ENCODE measurements around the gene SHD. TPM values are rescaled to one million over a fixed set of nuclear protein-coding genes. Genes with fewer than 3 reads are reported as not detected.
A peak's percentile ranks its signal among the peaks of the same experiment; 100 is the strongest.

The SHD gene
- total and polyA plus RNA-seq, 2 of the 8 experiments (the other 6 are each of a cell fraction or from before 2014, with no cell fraction given) = 5.8 to 10.7 TPM

DNA sequence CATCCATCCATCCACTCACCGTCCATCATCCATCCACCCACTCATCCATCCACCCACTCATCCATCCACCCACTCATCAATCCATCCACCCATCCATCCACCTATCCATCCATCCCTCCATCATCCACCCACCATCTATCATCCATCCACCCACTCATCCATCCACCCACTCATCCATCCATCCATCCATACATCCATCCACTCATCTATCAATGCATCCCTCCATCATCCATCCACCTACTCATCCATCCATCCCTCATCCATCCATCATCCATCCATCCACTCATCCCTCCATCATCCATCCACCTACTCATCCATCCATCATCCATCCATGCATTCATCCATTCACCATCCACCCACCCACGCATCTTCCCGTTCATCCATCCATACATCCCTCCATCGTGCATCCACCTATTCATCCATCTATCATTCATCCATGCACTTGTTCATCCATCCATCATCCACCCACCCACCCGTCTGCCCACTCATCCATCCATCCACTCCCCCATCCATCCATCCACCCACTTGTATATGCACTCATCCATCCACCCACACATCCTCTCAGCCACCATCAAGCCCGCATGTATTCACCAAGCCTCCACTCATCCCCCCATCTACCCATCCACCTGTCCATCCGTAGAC is 56.0 kb downstream of the SHD start:
- Histone ChIP-seq H3K4me2 (ENCODE audit: insufficient read depth in 1 of 2, low read depth in 2 of 2, low read length in 2 of 2) (no peak overlapping the region), H4K8ac (ENCODE audit: extremely low read depth, insufficient read depth, low read length) (no peak overlapping the region), H3K56ac (replicated peaks; ENCODE audit: insufficient read length, low read depth, low read length) (peak overlapping the region; percentile 30), H3K4ac (replicated peaks; ENCODE audit: insufficient read length, low read depth, low read length) (no peak overlapping the region), H3K14ac (ENCODE audit: insufficient read length) (no peak overlapping the region), H3K27ac (ENCODE audit: low read depth, low read length) (no peak overlapping the region), H3K36me3 (ENCODE audit: control insufficient read depth in 2 of 4, insufficient read depth in 4 of 4, low read length in 3 of 4) (peaks cover 0 to 3% (median 0%) of the 10 kb centered on the region in 4 experiments; a peak in 2 of 8 replicates), H4K5ac (ENCODE audit: insufficient read length, low read depth, low read length) (no peak overlapping the region), H3K79me2 (ENCODE audit: control insufficient read depth in 1 of 2, insufficient read depth in 2 of 2, low read length in 2 of 2) (no peaks in the 10 kb centered on the region), H2BK15ac (ENCODE audit: low read length) (no peak overlapping the region), H3K23me2 (ENCODE audit: low read depth, low read length) (peaks cover 22% of the 10 kb centered on the region), H3K18ac (ENCODE audit: extremely low read depth, low read length) (no peak overlapping the region), H3K23ac (ENCODE audit: insufficient read length) (no peak overlapping the region), H3K4me1 (replicated peaks in 1 of 4; ENCODE audit: control insufficient read depth in 3 of 4, insufficient read depth in 4 of 4, low read length in 3 of 4) (peaks cover 0 to 7% (median 3%) of the 10 kb centered on the region in 4 experiments; a peak in 4 of 7 replicates), H2AK5ac (ENCODE audit: low read depth, low read length) (no peak overlapping the region), H3K4me3 (ENCODE audit: extremely low read depth in 1 of 4, insufficient read depth in 2 of 4, low read depth in 3 of 4, low read length in 4 of 4) (no peak overlapping the region), H3K9me3 (ENCODE audit: insufficient read depth in 2 of 2, low read depth in 1 of 2, low read length in 1 of 2) (no peaks in the 10 kb centered on the region), H3K79me1 (ENCODE audit: low read depth, low read length) (no peaks in the 10 kb centered on the region), H2BK20ac (ENCODE audit: low read length) (no peak overlapping the region), H2BK5ac (ENCODE audit: low read depth, low read length) (no peak overlapping the region), H4K91ac (replicated peaks; ENCODE audit: insufficient read length, low read length) (no peak overlapping the region), H2AFZ (ENCODE audit: low read length) (no peak overlapping the region), H2BK12ac (ENCODE audit: low read depth, low read length) (no peak overlapping the region), H3K27me3 (replicated peaks in 1 of 4; ENCODE audit: control insufficient read depth in 3 of 4, extremely low read depth in 1 of 4, insufficient read depth in 3 of 4, low read length in 3 of 4) (no peaks in the 10 kb centered on the region), H2BK120ac (replicated peaks; ENCODE audit: low read depth, low read length) (no peak overlapping the region), H3K9ac (replicated peaks in 1 of 4; ENCODE audit: extremely low read depth in 1 of 4, low read depth in 3 of 4, low read length in 3 of 4) (no peak overlapping the region), H4K20me1 (replicated peaks in 1 of 2; ENCODE audit: control insufficient read depth in 1 of 2, insufficient read depth in 2 of 2, low read length in 2 of 2) (peaks cover 0 to 10% of the 10 kb centered on the region in 2 experiments)
- ChIA-PET POLR2A (ENCODE audit: partially characterized antibody) (no interaction called here), CTCF (ENCODE audit: partially characterized antibody) (no interaction called here)
- FAIRE-seq (no peak), DNase-seq (ENCODE audit: low read depth in 1 of 2, low spot score in 2 of 2) (no peak)
- 85 to 100% methylated on average over 4 to 7 of the region's 7 CpGs for WGBS, 2 experiments (ENCODE audit: extremely low coverage in 1 of 2, insufficient coverage in 1 of 2, insufficient read length in 1 of 2, insufficient replicate concordance in 2 of 2, low coverage in 1 of 2, low lambda C conversion rate in 2 of 2, missing lambda C conversion rate in 1 of 2)
- TF ChIP-seq, protein P1, sequence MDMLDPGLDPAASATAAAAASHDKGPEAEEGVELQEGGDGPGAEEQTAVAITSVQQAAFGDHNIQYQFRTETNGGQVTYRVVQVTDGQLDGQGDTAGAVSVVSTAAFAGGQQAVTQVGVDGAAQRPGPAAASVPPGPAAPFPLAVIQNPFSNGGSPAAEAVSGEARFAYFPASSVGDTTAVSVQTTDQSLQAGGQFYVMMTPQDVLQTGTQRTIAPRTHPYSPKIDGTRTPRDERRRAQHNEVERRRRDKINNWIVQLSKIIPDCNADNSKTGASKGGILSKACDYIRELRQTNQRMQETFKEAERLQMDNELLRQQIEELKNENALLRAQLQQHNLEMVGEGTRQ (IDR thresholded peaks at IDR 0.05; ENCODE audit: low read length) = no peak
- no peak for TF ChIP-seq EP300 (IDR thresholded peaks at IDR 0.05; ENCODE audit: borderline replicate concordance in 1 of 2, low read depth in 2 of 2, low read length in 2 of 2)
- TF ChIP-seq PHF8 (conservative IDR thresholded peaks at IDR 0.05; ENCODE audit: low read depth, low read length) = no peak
- no peak for TF ChIP-seq SP2 (IDR thresholded peaks at IDR 0.05; ENCODE audit: low read length)
- TF ChIP-seq CEBPB (IDR thresholded peaks at IDR 0.05; ENCODE audit: low read depth, low read length) = no peak
- TF ChIP-seq HDAC2 (IDR thresholded peaks at IDR 0.05; ENCODE audit: borderline replicate concordance in 1 of 2, low read depth in 2 of 2, low read length in 2 of 2) = no peak
- TF ChIP-seq EZH2 (IDR thresholded peaks at IDR 0.05; ENCODE audit: low read depth, low read length, severe bottlenecking) = no peak
- no peak for TF ChIP-seq CBX8 (IDR thresholded peaks at IDR 0.05; ENCODE audit: borderline replicate concordance, low read depth, low read length)
- no peak for TF ChIP-seq SUZ12 (IDR thresholded peaks at IDR 0.05; ENCODE audit: low read length)
- TF ChIP-seq, protein P2, sequence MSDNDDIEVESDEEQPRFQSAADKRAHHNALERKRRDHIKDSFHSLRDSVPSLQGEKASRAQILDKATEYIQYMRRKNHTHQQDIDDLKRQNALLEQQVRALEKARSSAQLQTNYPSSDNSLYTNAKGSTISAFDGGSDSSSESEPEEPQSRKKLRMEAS (IDR thresholded peaks at IDR 0.05) = no peak
- TF ChIP-seq TEAD4 (IDR thresholded peaks at IDR 0.05; ENCODE audit: low read depth, low read length) = no peak
